T-helper 17 cell (primary cell): ENCODE data around the gene HAGH. TPM values are rescaled to one million over a fixed set of nuclear protein-coding genes. Genes with fewer than 3 reads are reported as not detected.
A peak's percentile ranks its signal among the peaks of the same experiment; 100 is the strongest.
"Not testable (repeated sequence)": the region's sequence is repeated elsewhere in the genome, so short reads cannot be mapped to it uniquely, and the experiment has no call there.

Experiments
- ATAC-seq: fragments of 150-1000 bp; cut with Tn5 transposase; 2 replicates; pipeline ENCODE4 v1.10.0; 2021; ENCODE audit warnings: mild to moderate bottlenecking, moderate library complexity
- DNase-seq, 3 donors: peaks; one replicate each; pipeline versions ENCODE4 v3.0.0 to v3.0.0-alpha.2; 2020 to 2021
- H3K9me3 ChIP-seq: one replicate; pipeline ENCODE4 v1.7.0; 2013; ENCODE audit warnings: low read length, mild to moderate bottlenecking; ENCODE audit not compliant: control insufficient read depth, poor library complexity, severe bottlenecking
- H3K27ac Mint-ChIP-seq: one replicate; pipeline ENCODE4 v1.8.0; 2022; ENCODE audit warnings: mild to moderate bottlenecking, moderate library complexity, mixed read lengths
- H3K27me3 Mint-ChIP-seq: one replicate; pipeline ENCODE4 v1.8.0; 2022; ENCODE audit warnings: mixed read lengths
- H3K36me3 Mint-ChIP-seq: one replicate; pipeline ENCODE4 v1.8.0; 2022; ENCODE audit warnings: low read depth, mixed read lengths
- H3K4me1 Mint-ChIP-seq: one replicate; pipeline ENCODE4 v1.8.0; 2022; ENCODE audit warnings: mild to moderate bottlenecking, mixed read lengths
- H3K4me3 Mint-ChIP-seq: one replicate; pipeline ENCODE4 v1.8.0; 2022; ENCODE audit warnings: mild to moderate bottlenecking, moderate library complexity, mixed read lengths
- total RNA-seq, 4 donors: library from RNA in 2 of 4; stranded (reverse) in 2 of 4; gene quantifications; one replicate each; pipeline ENCODE4 v1.2.3 and lab custom pipeline; 2022 to 2026

The HAGH gene
- total RNA-seq, 2 donors from 2014 or later, result 35.8 to 37.9 TPM

- Mint-ChIP-seq H3K27me3 (no peaks in the 10 kb centered on the region), H3K4me3 (no peak overlapping the region), H3K36me3 (peaks cover 4% of the 10 kb centered on the region), H3K27ac (no peak overlapping the region), H3K4me1 (peaks cover 13% of the 10 kb centered on the region)
- ATAC-seq, result no peak
- no peaks in the 10 kb centered on the region for H3K9me3 ChIP-seq
- DNase-seq, result no peak
Observed at GRCh38 chr16:1815461-1815860, 11.2 kb downstream of the HAGH start.

- Mint-ChIP-seq H3K27me3 (no peaks in the 10 kb centered on the region), H3K27ac (peak overlapping the region; percentile 65), H3K4me3 (no peak overlapping the region), H3K36me3 (peaks cover 4% of the 10 kb centered on the region), H3K4me1 (peaks cover 12% of the 10 kb centered on the region)
- ATAC-seq (peak; percentile 82), DNase-seq (no peak)
- H3K9me3 ChIP-seq, result no peaks in the 10 kb centered on the region
Observed at GRCh38 chr16:1812732-1813163, 13.9 kb downstream of the HAGH start.

- H3K9me3 ChIP-seq, result no peaks in the 10 kb centered on the region
- H3K4me3 Mint-ChIP-seq, result no peak overlapping the region
- no peak for DNase-seq
- peak overlapping the region; percentile 3 for H3K27ac Mint-ChIP-seq
- no peaks in the 10 kb centered on the region for H3K27me3 Mint-ChIP-seq
- ATAC-seq, result no peak
- peaks cover 5% of the 10 kb centered on the region for H3K36me3 Mint-ChIP-seq
- peaks cover 12% of the 10 kb centered on the region for H3K4me1 Mint-ChIP-seq
Observed at GRCh38 chr16:1810536-1810935, 16.1 kb downstream of the HAGH start.

DNA sequence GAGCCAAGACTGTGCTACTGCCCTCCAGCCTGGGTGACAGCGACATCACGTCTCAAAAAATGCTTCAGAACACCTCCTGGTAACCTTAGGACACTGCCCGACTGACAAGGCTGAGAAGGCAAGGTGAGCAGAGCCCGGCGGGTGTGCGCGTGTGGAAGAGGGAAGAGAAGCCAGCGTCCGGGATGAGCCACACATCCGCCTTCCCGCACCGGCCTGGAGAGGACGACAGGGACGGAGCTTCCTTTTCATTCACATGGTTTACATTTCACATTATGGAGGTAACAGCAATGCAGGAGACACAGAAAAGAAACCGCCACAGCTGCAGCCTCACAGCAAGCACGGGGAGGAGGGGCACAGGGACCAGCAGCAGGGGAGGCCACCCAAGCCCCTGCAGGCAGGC is 16.5 kb downstream of the HAGH start:
- H3K9me3 ChIP-seq, result no peaks in the 10 kb centered on the region
- no peaks in the 10 kb centered on the region for H3K27me3 Mint-ChIP-seq
- H3K36me3 Mint-ChIP-seq, result peaks cover 6% of the 10 kb centered on the region
- peak overlapping the region; percentile 3 for H3K27ac Mint-ChIP-seq
- no peak for DNase-seq
- peaks cover 9% of the 10 kb centered on the region for H3K4me1 Mint-ChIP-seq
- no peak overlapping the region for H3K4me3 Mint-ChIP-seq
- no peak for ATAC-seq

- ATAC-seq, result no peak
- H3K9me3 ChIP-seq, result no peaks in the 10 kb centered on the region
- Mint-ChIP-seq H3K4me1 (peaks cover 6% of the 10 kb centered on the region), H3K4me3 (no peak overlapping the region), H3K36me3 (peaks cover 6% of the 10 kb centered on the region), H3K27ac (no peak overlapping the region), H3K27me3 (no peaks in the 10 kb centered on the region)
- no peak for DNase-seq
Observed at GRCh38 chr16:1809281-1809801, 17.3 kb downstream of the HAGH start.

- Mint-ChIP-seq H3K27me3 (no peaks in the 10 kb centered on the region), H3K4me1 (peaks cover 8% of the 10 kb centered on the region), H3K27ac (no peak overlapping the region), H3K36me3 (peaks cover 6% of the 10 kb centered on the region), H3K4me3 (no peak overlapping the region)
- ATAC-seq (no peak), DNase-seq (no peak)
- no peaks in the 10 kb centered on the region for H3K9me3 ChIP-seq
Observed at GRCh38 chr16:1808691-1809090, 17.9 kb downstream of the HAGH start.

DNA sequence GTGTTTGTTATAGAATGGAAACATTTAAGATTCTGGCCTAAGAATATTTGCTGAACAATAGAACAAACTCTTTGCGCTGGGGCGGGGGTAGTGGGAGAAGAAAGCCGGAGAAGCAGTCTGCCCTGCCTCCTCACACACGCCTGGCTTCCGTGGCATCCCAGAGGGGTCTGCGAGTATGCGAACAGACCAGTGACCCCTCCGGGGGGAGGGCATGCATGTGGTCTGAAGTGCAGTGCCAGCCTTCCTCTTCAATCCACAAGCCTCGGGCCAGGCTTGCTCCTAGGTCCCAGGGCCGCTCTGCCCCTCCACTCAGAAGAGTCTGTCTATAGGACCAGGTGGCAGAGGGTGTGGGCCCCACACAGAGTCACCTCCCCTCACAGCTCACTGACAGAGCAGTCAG is 19.0 kb downstream of the HAGH start:
- Mint-ChIP-seq H3K27me3 (no peaks in the 10 kb centered on the region), H3K4me3 (no peak overlapping the region), H3K4me1 (peaks cover 4% of the 10 kb centered on the region), H3K27ac (no peak overlapping the region), H3K36me3 (peaks cover 2% of the 10 kb centered on the region)
- DNase-seq (no peak), ATAC-seq (no peak)
- H3K9me3 ChIP-seq, result no peaks in the 10 kb centered on the region

DNA sequence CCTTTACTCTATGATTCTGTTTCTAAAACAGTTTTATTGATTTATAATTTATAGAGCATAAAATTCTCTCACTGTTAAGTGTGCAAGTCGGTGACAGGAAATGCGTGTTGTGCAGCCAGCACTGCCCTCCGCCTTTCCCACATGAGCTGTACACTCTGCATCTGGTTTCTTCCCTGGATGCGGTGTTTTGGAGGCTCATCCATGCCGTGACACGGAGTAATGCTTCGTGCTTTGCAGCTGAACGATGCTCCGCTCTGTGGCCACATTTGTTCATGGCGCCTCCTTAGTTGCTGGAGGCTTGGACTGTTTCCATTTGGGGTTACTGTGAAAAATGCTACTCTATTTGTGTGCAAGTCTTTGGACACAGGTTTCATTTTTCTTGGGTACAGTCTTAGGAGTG is 25.9 kb downstream of the HAGH start:
- Mint-ChIP-seq H3K27ac (no peak overlapping the region), H3K36me3 (peaks cover 2% of the 10 kb centered on the region), H3K4me1 (peaks cover 2% of the 10 kb centered on the region), H3K4me3 (no peak overlapping the region), H3K27me3 (no peaks in the 10 kb centered on the region)
- no peak for ATAC-seq
- no peaks in the 10 kb centered on the region for H3K9me3 ChIP-seq
- DNase-seq, result no peak

DNA sequence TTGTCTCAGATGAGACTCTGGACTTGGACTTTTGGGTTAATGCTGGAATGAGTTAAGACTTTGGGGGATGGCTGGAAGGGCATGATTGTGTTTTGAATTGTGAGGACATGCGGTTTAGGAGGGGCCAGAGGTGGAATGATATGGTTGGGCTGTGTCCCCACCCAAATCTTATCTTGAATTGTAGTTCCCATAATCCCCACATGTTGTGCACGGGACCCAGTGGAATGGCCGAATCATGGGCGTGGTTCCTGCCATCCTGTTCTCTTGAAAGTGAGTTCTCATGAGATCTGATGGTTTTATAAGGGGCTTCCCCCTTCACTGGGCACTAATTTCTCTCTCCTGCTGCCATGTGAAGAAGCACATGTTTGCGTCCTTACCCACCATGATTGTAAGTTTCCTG is 27.4 kb downstream of the HAGH start:
- not testable (repeated sequence) for H3K4me1 Mint-ChIP-seq, H3K9me3 ChIP-seq, H3K27me3 Mint-ChIP-seq, H3K36me3 Mint-ChIP-seq, DNase-seq, ATAC-seq, H3K27ac Mint-ChIP-seq, H3K4me3 Mint-ChIP-seq

GRCh38 chr16:1794908-1795666 is 31.5 kb downstream of the HAGH start:
- DNase-seq, result no peak
- ATAC-seq, result no peak
- no peak overlapping the region for H3K4me3 Mint-ChIP-seq

DNA sequence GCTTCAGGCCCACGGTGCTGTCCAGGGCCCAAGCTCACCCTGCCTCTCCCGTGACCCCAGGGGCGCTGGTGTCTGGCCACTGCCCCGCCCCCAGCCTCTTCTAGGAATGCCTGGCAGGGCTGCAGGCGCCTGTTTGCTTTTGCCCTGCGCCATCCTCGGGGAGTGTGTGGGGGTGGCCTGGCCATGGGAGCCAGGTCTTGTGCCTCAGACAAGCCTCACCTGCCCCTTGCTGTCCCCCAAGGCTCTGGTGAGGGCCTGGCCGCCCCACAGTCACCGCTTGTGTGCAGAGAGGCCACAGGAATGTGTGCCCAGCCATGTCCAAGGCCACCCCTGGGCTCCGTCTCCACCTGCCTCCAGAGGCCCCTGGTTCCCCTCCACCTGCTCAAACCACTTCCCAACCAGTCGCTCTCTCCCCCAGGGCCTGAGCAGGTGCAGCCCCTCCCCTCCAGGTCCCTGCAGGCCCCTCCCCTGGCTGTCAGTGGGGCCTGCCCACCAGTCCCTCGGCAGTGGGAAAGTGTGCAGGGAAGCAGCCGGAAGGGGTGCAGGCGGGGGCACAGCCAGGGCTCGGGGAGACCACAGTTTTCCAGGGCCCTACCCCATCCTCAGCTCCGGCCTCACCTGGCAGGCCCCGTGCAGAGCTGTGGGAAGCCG is 32.3 kb downstream of the HAGH start:
- H3K4me3 Mint-ChIP-seq, result no peak overlapping the region
- no peaks in the 10 kb centered on the region for H3K36me3 Mint-ChIP-seq
- ATAC-seq, result no peak
- no peak for DNase-seq
- H3K27me3 Mint-ChIP-seq, result no peaks in the 10 kb centered on the region
- H3K27ac Mint-ChIP-seq, result no peak overlapping the region
- no peaks in the 10 kb centered on the region for H3K9me3 ChIP-seq
- no peaks in the 10 kb centered on the region for H3K4me1 Mint-ChIP-seq

More at GRCh38 chr16:1794908-1795666, 31.5 kb downstream of the HAGH start:
- no peaks in the 10 kb centered on the region for H3K27me3 Mint-ChIP-seq
- no peak overlapping the region for H3K27ac Mint-ChIP-seq
- no peaks in the 10 kb centered on the region for H3K4me1 Mint-ChIP-seq
- no peaks in the 10 kb centered on the region for H3K9me3 ChIP-seq
- H3K36me3 Mint-ChIP-seq, result no peaks in the 10 kb centered on the region

GRCh38 chr16:1793578-1794220 is 32.9 kb downstream of the HAGH start, which contains the start of gene IGFALS:
TSS of gene IGFALS (minus strand) at chr16:1793705. CDS start at chr16:1793652, 53 bp downstream.
- Mint-ChIP-seq H3K4me1 (peaks cover 2% of the 10 kb centered on the region), H3K27me3 (no peaks in the 10 kb centered on the region), H3K27ac (no peak within 1 kb of the TSS), H3K36me3 (peaks cover 2% of the 10 kb centered on the region), H3K4me3 (no peak within 1 kb of the TSS)
- DNase-seq, result no peak
- no peaks in the 10 kb centered on the region for H3K9me3 ChIP-seq
- ATAC-seq, result no peak

- Mint-ChIP-seq H3K36me3 (peaks cover 2% of the 10 kb centered on the region), H3K4me3 (no peak overlapping the region), H3K4me1 (peaks cover 2% of the 10 kb centered on the region), H3K27me3 (no peaks in the 10 kb centered on the region), H3K27ac (no peak overlapping the region)
- ATAC-seq, result no peak
- no peaks in the 10 kb centered on the region for H3K9me3 ChIP-seq
- DNase-seq, result peak in 1 of 3 donors; percentile 7
Observed at GRCh38 chr16:1792836-1793577, 33.6 kb downstream of the HAGH start.
